ENCODE measurements around the gene DCUN1D3. TPM values are rescaled to one million over a fixed set of nuclear protein-coding genes. Genes with fewer than 3 reads are reported as not detected.

The DCUN1D3 gene
- total RNA-seq, 2 experiments from 2014 or later, result 3.1 to 4.5 TPM

GRCh38 chr16:20814784-20815183 is 85.4 kb downstream of the DCUN1D3 start:
- no TSS peak for BruUV-seq (replicated peaks)
- H3K4me3 ChIP-seq (ENCODE audit: low read depth, low read length, poor library complexity, severe bottlenecking), result no peak overlapping the region
- H2AFZ ChIP-seq (ENCODE audit: low read length), result no peak overlapping the region
- H3K79me2 ChIP-seq (ENCODE audit: insufficient read depth, low read depth, low read length), result no peaks in the 10 kb centered on the region
- CTCF ChIA-PET (ENCODE audit: unreplicated experiment), result no interaction called here
- no peak for TF ChIP-seq EZH2phosphoT487 (IDR thresholded peaks at IDR 0.05; ENCODE audit: borderline replicate concordance, low read depth, low read length)
- TF ChIP-seq CTCF (conservative IDR thresholded peaks at IDR 0.05; ENCODE audit: low read length), result no peak
- H3K9me3 ChIP-seq (ENCODE audit: low read length), result no peaks in the 10 kb centered on the region
- no peaks in the 10 kb centered on the region for H3K9me2 ChIP-seq (ENCODE audit: insufficient read depth, low read length)
- DNase-seq (ENCODE audit: low spot score), result no peak
- no peaks in the 10 kb centered on the region for H4K20me1 ChIP-seq (ENCODE audit: insufficient read depth, low read length)
- no peaks in the 10 kb centered on the region for H3K4me1 ChIP-seq (ENCODE audit: insufficient read depth, low read length, poor library complexity, severe bottlenecking)
- no peak overlapping the region for H3K4me2 ChIP-seq (ENCODE audit: low read length)
- H3K27ac ChIP-seq (ENCODE audit: low read depth, low read length, poor library complexity, severe bottlenecking), result no peak overlapping the region
- POLR2A ChIA-PET, result interaction anchor here (0.6 to 1.0 kb wide), 2 partner anchors 10 to 324 kb away, joined by 7 to 8 read pairs; no protein-coding TSS in a partner anchor
- intact Hi-C loops (cut with micrococcal nuclease; ENCODE audit: unreplicated experiment), result no loop called here
- H3K36me3 ChIP-seq (ENCODE audit: insufficient read depth, low read length), result peaks cover 44% of the 10 kb centered on the region

DNA sequence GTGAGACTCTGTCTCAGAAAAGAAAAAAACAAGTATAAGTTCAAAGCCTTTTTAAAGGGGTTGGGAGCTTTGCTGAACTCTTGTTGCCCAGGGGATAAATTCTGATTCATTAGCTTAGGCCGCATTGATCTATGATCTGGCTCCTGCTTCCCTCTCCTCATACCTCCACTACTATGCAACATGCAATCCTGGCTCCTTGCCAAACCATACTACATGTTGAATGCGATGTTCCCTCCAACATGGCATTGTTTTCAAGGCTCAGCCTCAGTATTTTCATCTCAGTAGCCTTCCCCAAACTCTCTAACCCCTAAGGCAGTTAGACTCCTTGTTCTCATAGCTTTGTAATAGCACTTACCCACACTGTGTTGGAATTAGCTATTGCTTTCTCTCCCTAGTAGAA is 87.6 kb downstream of the DCUN1D3 start:
- intact Hi-C loops (cut with micrococcal nuclease; ENCODE audit: unreplicated experiment), result no loop called here
- H3K79me2 ChIP-seq (ENCODE audit: insufficient read depth, low read depth, low read length), result peaks cover 8% of the 10 kb centered on the region; the same call in 1 of the 2 replicates
- peaks cover 30% of the 10 kb centered on the region for H3K36me3 ChIP-seq (ENCODE audit: insufficient read depth, low read length)
- H2AFZ ChIP-seq (ENCODE audit: low read length), result no peak overlapping the region
- no peak overlapping the region for H3K27ac ChIP-seq (ENCODE audit: low read depth, low read length, poor library complexity, severe bottlenecking)
- BruUV-seq (replicated peaks), result no TSS peak
- peaks cover 8% of the 10 kb centered on the region for H3K4me1 ChIP-seq (ENCODE audit: insufficient read depth, low read length, poor library complexity, severe bottlenecking)
- no peak for TF ChIP-seq CTCF (conservative IDR thresholded peaks at IDR 0.05; ENCODE audit: low read length)
- TF ChIP-seq EZH2phosphoT487 (IDR thresholded peaks at IDR 0.05; ENCODE audit: borderline replicate concordance, low read depth, low read length), result no peak
- DNase-seq (ENCODE audit: low spot score), result no peak
- H3K9me2 ChIP-seq (ENCODE audit: insufficient read depth, low read length), result no peaks in the 10 kb centered on the region
- H3K4me3 ChIP-seq (ENCODE audit: low read depth, low read length, poor library complexity, severe bottlenecking), result no peak overlapping the region
- no peaks in the 10 kb centered on the region for H4K20me1 ChIP-seq (ENCODE audit: insufficient read depth, low read length)
- H3K9me3 ChIP-seq (ENCODE audit: low read length), result no peaks in the 10 kb centered on the region
- H3K4me2 ChIP-seq (ENCODE audit: low read length), result no peak overlapping the region
- POLR2A ChIA-PET, result no interaction called here
- CTCF ChIA-PET (ENCODE audit: unreplicated experiment), result no interaction called here

- no peaks in the 10 kb centered on the region for H3K9me3 ChIP-seq (ENCODE audit: low read length)
- no peaks in the 10 kb centered on the region for H3K9me2 ChIP-seq (ENCODE audit: insufficient read depth, low read length)
- H2AFZ ChIP-seq (ENCODE audit: low read length), result no peak overlapping the region
- H3K79me2 ChIP-seq (ENCODE audit: insufficient read depth, low read depth, low read length), result peaks cover 11% of the 10 kb centered on the region; the same call in 1 of the 2 replicates
- H3K36me3 ChIP-seq (ENCODE audit: insufficient read depth, low read length), result peaks cover 25% of the 10 kb centered on the region
- peaks cover 10% of the 10 kb centered on the region for H3K4me1 ChIP-seq (ENCODE audit: insufficient read depth, low read length, poor library complexity, severe bottlenecking)
- ChIA-PET POLR2A (no interaction called here), CTCF (ENCODE audit: unreplicated experiment) (no interaction called here)
- DNase-seq (ENCODE audit: low spot score), result no peak
- no peak overlapping the region for H3K4me2 ChIP-seq (ENCODE audit: low read length)
- H3K27ac ChIP-seq (ENCODE audit: low read depth, low read length, poor library complexity, severe bottlenecking), result no peak overlapping the region
- no peaks in the 10 kb centered on the region for H4K20me1 ChIP-seq (ENCODE audit: insufficient read depth, low read length)
- TF ChIP-seq EZH2phosphoT487 (IDR thresholded peaks at IDR 0.05; ENCODE audit: borderline replicate concordance, low read depth, low read length) (no peak), CTCF (conservative IDR thresholded peaks at IDR 0.05; ENCODE audit: low read length) (no peak)
- intact Hi-C loops (cut with micrococcal nuclease; ENCODE audit: unreplicated experiment), result no loop called here
- H3K4me3 ChIP-seq (ENCODE audit: low read depth, low read length, poor library complexity, severe bottlenecking), result no peak overlapping the region
- no TSS peak for BruUV-seq (replicated peaks)
Measured at GRCh38 chr16:20811889-20812439, 88.2 kb downstream of the DCUN1D3 start.
